Endothelial cell (in vitro differentiated cells): Measurements from ENCODE around the gene PLCG2. TPM values are rescaled to one million over a fixed set of nuclear protein-coding genes. Genes with fewer than 3 reads are reported as not detected.

ENCODE experiments used
- DNase-seq: peaks from one replicate; pipeline ENCODE4 v3.0.0; 2021; ENCODE audit warnings: low spot score
- H3K27ac Mint-ChIP-seq: one replicate; pipeline ENCODE4 v1.8.0; 2021; ENCODE audit warnings: mixed read lengths, inconsistent platforms; ENCODE audit not compliant: unreplicated experiment
- H3K27me3 Mint-ChIP-seq: one replicate; pipeline ENCODE4 v1.8.0; 2021; ENCODE audit warnings: mild to moderate bottlenecking, moderate library complexity, mixed read lengths, inconsistent platforms; ENCODE audit not compliant: unreplicated experiment
- H3K36me3 Mint-ChIP-seq: one replicate; pipeline ENCODE4 v1.8.0; 2021; ENCODE audit warnings: mild to moderate bottlenecking, low read depth, mixed read lengths, inconsistent platforms; ENCODE audit not compliant: unreplicated experiment
- H3K4me1 Mint-ChIP-seq: one replicate; pipeline ENCODE4 v1.8.0; 2021; ENCODE audit warnings: mild to moderate bottlenecking, mixed read lengths, inconsistent platforms; ENCODE audit not compliant: unreplicated experiment
- H3K4me3 Mint-ChIP-seq: one replicate; pipeline ENCODE4 v1.8.0; 2021; ENCODE audit warnings: mild to moderate bottlenecking, mixed read lengths, inconsistent platforms; ENCODE audit not compliant: unreplicated experiment
- H3K9me3 Mint-ChIP-seq: one replicate; pipeline ENCODE4 v1.8.0; 2021; ENCODE audit warnings: mixed read lengths, inconsistent platforms; ENCODE audit not compliant: unreplicated experiment
- CTCF ChIP-seq: fragments of 200-600 bp; sonication (generic); IDR thresholded peaks from one replicate; pipeline ENCODE4 v1.5.0; 2021; ENCODE audit warnings: antibody characterized with exemption; ENCODE audit not compliant: unreplicated experiment
- total RNA-seq: library from RNA; stranded (reverse); fragmentation: NEBNext Ultra II Directional; extraction: Animal tissue kit (Norgen Biotek cat#: 25700); gene quantifications from one replicate; pipeline ENCODE4 v1.2.1, GENCODE V29; 2021; ENCODE audit not compliant: unreplicated experiment

Gene PLCG2
- total RNA-seq, 1 donor from 2014 or later: 103 TPM

GRCh38 chr16:81987121-81987520 lies 208.0 kb downstream of the PLCG2 start:
- H3K27ac Mint-ChIP-seq: no peak overlapping the region
- no peaks in the 10 kb centered on the region for H3K36me3 Mint-ChIP-seq
- no peak for DNase-seq
- peaks cover 4% of the 10 kb centered on the region for H3K4me1 Mint-ChIP-seq
- no peak overlapping the region for H3K4me3 Mint-ChIP-seq
- H3K27me3 Mint-ChIP-seq: no peaks in the 10 kb centered on the region
- TF ChIP-seq CTCF: no peak
- no peaks in the 10 kb centered on the region for H3K9me3 Mint-ChIP-seq

GRCh38 chr16:81987706-81988105 lies 208.6 kb downstream of the PLCG2 start:
- Mint-ChIP-seq H3K36me3 (no peaks in the 10 kb centered on the region), H3K9me3 (no peaks in the 10 kb centered on the region), H3K4me1 (peaks cover 4% of the 10 kb centered on the region), H3K4me3 (no peak overlapping the region), H3K27ac (no peak overlapping the region), H3K27me3 (no peaks in the 10 kb centered on the region)
- no peak for DNase-seq
- TF ChIP-seq CTCF: no peak

- H3K36me3 Mint-ChIP-seq: no peaks in the 10 kb centered on the region
- H3K27me3 Mint-ChIP-seq: peaks cover 2% of the 10 kb centered on the region
- DNase-seq: no peak
- H3K9me3 Mint-ChIP-seq: no peaks in the 10 kb centered on the region
- H3K27ac Mint-ChIP-seq: no peak overlapping the region
- no peak for TF ChIP-seq CTCF
- no peaks in the 10 kb centered on the region for H3K4me1 Mint-ChIP-seq
- H3K4me3 Mint-ChIP-seq: no peak overlapping the region
Observed at GRCh38 chr16:81992859-81993258, 213.8 kb downstream of the PLCG2 start.

DNA sequence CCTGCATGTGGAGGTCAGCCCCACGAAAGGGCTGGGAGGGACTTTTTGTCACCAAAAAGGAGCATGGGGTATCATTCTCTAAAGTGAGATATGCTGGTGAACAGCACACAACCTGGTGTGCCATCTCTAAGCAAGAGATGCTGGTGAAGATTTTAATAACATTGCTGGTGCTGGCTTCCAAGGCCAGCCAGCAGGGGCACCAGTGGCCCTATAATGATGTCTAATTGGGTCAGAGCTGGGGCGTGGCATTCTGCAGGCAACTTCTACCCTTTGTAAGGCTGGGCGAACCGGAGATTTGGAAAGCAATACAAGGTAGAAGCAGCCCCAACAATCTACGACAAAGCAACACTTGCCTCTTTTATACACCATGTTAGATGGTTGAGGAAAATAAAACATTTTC lies 215.4 kb downstream of the PLCG2 start:
- no peak overlapping the region for H3K4me3 Mint-ChIP-seq
- peaks cover 2% of the 10 kb centered on the region for H3K27me3 Mint-ChIP-seq
- no peaks in the 10 kb centered on the region for H3K9me3 Mint-ChIP-seq
- no peaks in the 10 kb centered on the region for H3K4me1 Mint-ChIP-seq
- DNase-seq: no peak
- peak; percentile 13 for TF ChIP-seq CTCF
- no peak overlapping the region for H3K27ac Mint-ChIP-seq
- no peaks in the 10 kb centered on the region for H3K36me3 Mint-ChIP-seq

DNA sequence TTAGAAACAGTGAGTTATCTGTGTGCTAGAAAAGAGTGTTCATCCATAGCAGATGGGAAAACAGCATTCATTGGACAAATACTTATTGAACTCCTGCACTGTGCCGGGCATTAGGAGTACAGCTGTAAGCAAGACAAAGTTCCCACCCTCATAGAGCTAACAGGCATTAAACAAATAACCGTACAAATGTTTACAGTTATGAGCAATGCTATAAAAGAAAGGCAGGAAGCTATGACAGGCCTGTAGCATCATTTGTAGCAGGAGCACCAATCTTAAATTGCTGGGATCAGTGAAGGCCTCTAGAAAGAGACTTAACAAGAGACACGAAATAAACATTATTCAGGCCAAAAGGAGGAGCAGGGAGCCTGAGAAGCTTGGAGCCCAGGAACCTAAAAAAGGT lies 216.6 kb downstream of the PLCG2 start:
- TF ChIP-seq CTCF: no peak
- Mint-ChIP-seq H3K36me3 (no peaks in the 10 kb centered on the region), H3K4me3 (no peak overlapping the region), H3K9me3 (no peaks in the 10 kb centered on the region), H3K4me1 (no peaks in the 10 kb centered on the region), H3K27me3 (peaks cover 2% of the 10 kb centered on the region), H3K27ac (no peak overlapping the region)
- DNase-seq: no peak
